ENCODE data around the gene PKIG. TPM values are rescaled to one million over a fixed set of nuclear protein-coding genes. Genes with fewer than 3 reads are reported as not detected.

The PKIG gene
- total RNA-seq, 1 experiment from 2014 or later: 76.2 TPM

DNA sequence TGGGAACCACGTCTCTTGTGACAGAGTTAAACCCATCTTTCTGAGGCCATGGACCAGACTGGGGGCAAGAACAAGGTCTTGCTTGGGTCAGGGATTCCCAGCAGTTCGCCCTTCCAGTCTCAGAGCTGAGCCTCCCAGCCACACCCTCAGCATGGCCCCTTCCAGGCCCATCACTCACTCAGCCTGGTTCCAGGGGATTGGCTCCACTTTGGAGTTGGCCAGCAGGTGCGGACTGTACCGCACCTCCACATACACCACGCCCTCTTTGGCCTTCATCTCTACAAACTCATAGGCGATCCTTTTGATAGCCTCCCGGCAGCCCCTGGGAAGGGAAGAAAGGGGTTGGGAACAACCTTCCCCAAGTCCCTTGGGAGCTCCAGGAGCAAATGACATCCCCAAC lies 43.9 kb downstream of the PKIG start:
- Histone ChIP-seq H3K4me3 (ENCODE audit: insufficient read depth, low read depth, low read length) (no peak overlapping the region), H3K27me3 (ENCODE audit: control insufficient read depth, insufficient read depth, low read length) (peaks cover 2% of the 10 kb centered on the region; the same call in 1 of the 2 replicates), H3K36me3 (replicated peaks; ENCODE audit: control insufficient read depth, insufficient read depth, low read length) (no peaks in the 10 kb centered on the region; the same call in none of the 2 replicates)
- no peak for DNase-seq

- no peaks in the 10 kb centered on the region; the same call in 1 of the 2 replicates for H3K27me3 ChIP-seq (ENCODE audit: control insufficient read depth, insufficient read depth, low read length)
- DNase-seq: no peak
- H3K4me3 ChIP-seq (ENCODE audit: insufficient read depth, low read depth, low read length): no peak overlapping the region
- no peaks in the 10 kb centered on the region; the same call in none of the 2 replicates for H3K36me3 ChIP-seq (replicated peaks; ENCODE audit: control insufficient read depth, insufficient read depth, low read length)
These were observed 45.1 kb downstream of the PKIG start for GRCh38 chr20:44627364-44628010.

DNA sequence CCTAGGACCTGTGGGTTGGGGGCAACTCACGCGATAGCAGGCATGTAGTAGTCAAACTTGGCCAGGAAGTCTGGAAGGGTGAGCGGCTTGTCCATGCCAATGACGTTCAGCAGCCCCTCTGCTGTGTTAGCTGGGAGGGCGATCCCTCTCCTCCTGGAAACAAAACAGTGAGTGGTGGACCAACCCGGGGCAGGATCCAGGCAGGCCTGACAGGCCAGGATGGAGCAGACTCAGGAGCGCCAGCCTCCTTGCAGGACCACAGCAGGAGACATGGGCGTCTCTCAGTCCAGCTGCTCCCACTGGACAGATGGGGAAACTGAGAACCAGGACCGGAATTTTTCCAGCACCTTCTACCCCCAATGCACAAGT lies 46.6 kb downstream of the PKIG start:
- Histone ChIP-seq H3K27me3 (ENCODE audit: control insufficient read depth, insufficient read depth, low read length) (no peaks in the 10 kb centered on the region; the same call in 1 of the 2 replicates), H3K4me3 (ENCODE audit: insufficient read depth, low read depth, low read length) (no peak overlapping the region), H3K36me3 (replicated peaks; ENCODE audit: control insufficient read depth, insufficient read depth, low read length) (no peaks in the 10 kb centered on the region; the same call in none of the 2 replicates)
- DNase-seq: no peak

DNA sequence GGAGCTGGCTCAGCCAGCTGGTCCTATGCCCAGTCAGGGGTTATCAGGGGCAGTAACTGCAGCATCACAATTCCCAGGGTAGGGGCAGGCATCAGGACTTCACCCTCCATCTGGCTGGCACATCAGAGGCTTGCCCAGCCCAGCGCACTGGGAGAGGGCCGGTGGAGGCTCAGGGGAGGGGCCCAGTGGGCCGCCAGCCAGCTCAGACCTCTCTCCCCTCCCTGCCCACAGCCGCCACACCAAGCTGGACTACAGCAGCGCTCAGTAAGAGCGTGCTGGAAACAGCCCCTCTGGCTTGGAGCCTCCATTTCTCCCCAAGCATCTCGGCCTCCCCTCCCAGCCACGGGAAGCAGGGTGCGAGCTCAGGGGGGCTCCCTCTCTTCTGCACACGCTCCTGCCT lies 47.2 kb downstream of the PKIG start:
- no peaks in the 10 kb centered on the region; the same call in 1 of the 2 replicates for H3K27me3 ChIP-seq (ENCODE audit: control insufficient read depth, insufficient read depth, low read length)
- DNase-seq: peak; percentile 41
- no peak overlapping the region for H3K4me3 ChIP-seq (ENCODE audit: insufficient read depth, low read depth, low read length)
- H3K36me3 ChIP-seq (replicated peaks; ENCODE audit: control insufficient read depth, insufficient read depth, low read length): no peaks in the 10 kb centered on the region; the same call in 1 of the 2 replicates

GRCh38 chr20:44630297-44630696 lies 47.9 kb downstream of the PKIG start:
- Histone ChIP-seq H3K4me3 (ENCODE audit: insufficient read depth, low read depth, low read length) (no peak overlapping the region), H3K36me3 (replicated peaks; ENCODE audit: control insufficient read depth, insufficient read depth, low read length) (no peaks in the 10 kb centered on the region), H3K27me3 (ENCODE audit: control insufficient read depth, insufficient read depth, low read length) (no peaks in the 10 kb centered on the region; the same call in 1 of the 2 replicates)
- DNase-seq: peak; percentile 47

- Histone ChIP-seq H3K27me3 (ENCODE audit: control insufficient read depth, insufficient read depth, low read length) (no peaks in the 10 kb centered on the region), H3K4me3 (ENCODE audit: insufficient read depth, low read depth, low read length) (no peak overlapping the region), H3K36me3 (replicated peaks; ENCODE audit: control insufficient read depth, insufficient read depth, low read length) (no peaks in the 10 kb centered on the region)
- no peak for DNase-seq
These were observed 49.8 kb downstream of the PKIG start for GRCh38 chr20:44632103-44632752.

DNA sequence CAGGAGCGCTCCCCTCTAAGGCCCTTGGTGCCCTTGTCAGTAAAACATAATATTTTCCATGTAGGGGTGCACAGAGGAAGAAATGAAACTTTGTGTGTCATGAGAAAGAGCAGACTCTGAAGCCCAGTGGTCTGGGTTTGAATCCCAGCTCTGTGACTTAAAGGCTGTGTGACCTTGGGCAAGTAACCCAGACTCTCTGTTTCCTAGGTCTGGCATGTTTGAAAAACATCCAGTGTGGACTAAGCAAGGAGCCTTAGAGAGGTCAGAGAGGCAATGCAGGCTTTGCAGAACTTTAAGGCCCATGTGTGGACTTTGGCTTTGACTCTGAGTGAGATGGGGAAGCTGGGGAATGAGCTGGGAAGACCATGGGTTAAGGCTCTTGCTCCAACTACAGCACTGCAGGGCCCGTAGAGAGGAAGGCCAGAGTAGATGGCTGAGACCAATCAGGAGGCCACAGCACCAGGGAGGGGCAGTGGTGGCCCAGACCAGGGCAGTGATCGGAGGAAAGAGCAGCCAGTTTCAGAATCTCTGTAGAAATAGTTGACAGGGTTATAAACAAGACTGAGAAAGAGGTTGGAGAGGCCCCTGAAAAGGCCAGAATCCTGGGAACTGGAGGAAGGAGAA lies 50.9 kb downstream of the PKIG start:
- Histone ChIP-seq H3K4me3 (ENCODE audit: insufficient read depth, low read depth, low read length) (no peak overlapping the region), H3K27me3 (ENCODE audit: control insufficient read depth, insufficient read depth, low read length) (no peaks in the 10 kb centered on the region), H3K36me3 (replicated peaks; ENCODE audit: control insufficient read depth, insufficient read depth, low read length) (no peaks in the 10 kb centered on the region; the same call in 1 of the 2 replicates)
- no peak for DNase-seq

- no peak for DNase-seq
- Histone ChIP-seq H3K36me3 (replicated peaks; ENCODE audit: control insufficient read depth, insufficient read depth, low read length) (no peaks in the 10 kb centered on the region; the same call in 1 of the 2 replicates), H3K4me3 (ENCODE audit: insufficient read depth, low read depth, low read length) (no peak overlapping the region), H3K27me3 (ENCODE audit: control insufficient read depth, insufficient read depth, low read length) (no peaks in the 10 kb centered on the region)
These were observed 51.7 kb downstream of the PKIG start for GRCh38 chr20:44633872-44634600.

- DNase-seq: no peak
- Histone ChIP-seq H3K36me3 (replicated peaks; ENCODE audit: control insufficient read depth, insufficient read depth, low read length) (no peaks in the 10 kb centered on the region; the same call in 1 of the 2 replicates), H3K27me3 (ENCODE audit: control insufficient read depth, insufficient read depth, low read length) (no peaks in the 10 kb centered on the region), H3K4me3 (ENCODE audit: insufficient read depth, low read depth, low read length) (no peak overlapping the region)
These were observed 53.5 kb downstream of the PKIG start for GRCh38 chr20:44635877-44636276.

GRCh38 chr20:44637042-44637441 lies 54.7 kb downstream of the PKIG start:
- Histone ChIP-seq H3K36me3 (replicated peaks; ENCODE audit: control insufficient read depth, insufficient read depth, low read length) (no peaks in the 10 kb centered on the region; the same call in 1 of the 2 replicates), H3K4me3 (ENCODE audit: insufficient read depth, low read depth, low read length) (no peak overlapping the region), H3K27me3 (ENCODE audit: control insufficient read depth, insufficient read depth, low read length) (no peaks in the 10 kb centered on the region)
- no peak for DNase-seq

DNA sequence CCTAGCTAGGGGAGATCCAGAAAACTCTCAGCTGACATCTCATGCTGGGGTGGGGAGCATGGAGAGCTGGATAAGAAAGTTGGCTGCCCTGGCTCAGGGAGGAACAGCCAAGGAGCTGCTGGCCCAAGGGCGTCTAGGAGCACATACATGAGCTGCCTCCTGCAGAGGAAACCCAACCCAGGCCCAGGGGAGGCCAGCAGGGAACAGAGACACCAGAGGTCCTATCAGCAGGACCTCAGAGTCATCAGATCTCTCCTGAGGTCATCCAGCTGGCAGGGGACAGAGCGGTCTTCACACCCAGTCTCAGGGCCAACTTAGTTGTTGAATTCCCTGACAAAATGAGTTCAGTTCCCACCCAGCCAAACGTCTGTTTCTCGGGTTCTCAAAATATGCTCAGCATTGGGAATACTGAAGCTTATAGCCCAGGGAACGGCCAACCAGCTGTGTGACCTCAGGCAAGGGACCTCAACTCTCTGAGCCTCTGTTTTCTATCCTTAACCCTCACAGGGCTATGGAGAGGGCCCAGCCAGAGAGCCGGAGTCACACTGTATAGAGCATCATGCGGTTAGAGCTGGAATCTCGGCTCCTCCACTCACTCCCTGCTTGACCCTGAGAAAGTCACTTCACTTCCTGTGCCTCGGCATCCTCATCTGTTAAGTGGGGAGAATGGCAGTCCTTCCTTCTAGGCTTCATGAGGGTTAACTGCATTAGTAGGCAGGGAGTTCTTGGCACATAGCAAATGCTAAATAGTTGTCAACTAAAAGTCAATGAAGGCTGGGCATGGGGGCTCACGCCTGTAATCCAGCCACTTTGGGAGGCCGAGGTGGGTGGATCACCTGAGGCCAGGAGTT lies 55.4 kb downstream of the PKIG start:
- Histone ChIP-seq H3K4me3 (ENCODE audit: insufficient read depth, low read depth, low read length) (no peak overlapping the region), H3K27me3 (ENCODE audit: control insufficient read depth, insufficient read depth, low read length) (no peaks in the 10 kb centered on the region), H3K36me3 (replicated peaks; ENCODE audit: control insufficient read depth, insufficient read depth, low read length) (no peaks in the 10 kb centered on the region; the same call in 1 of the 2 replicates)
- no peak for DNase-seq

DNA sequence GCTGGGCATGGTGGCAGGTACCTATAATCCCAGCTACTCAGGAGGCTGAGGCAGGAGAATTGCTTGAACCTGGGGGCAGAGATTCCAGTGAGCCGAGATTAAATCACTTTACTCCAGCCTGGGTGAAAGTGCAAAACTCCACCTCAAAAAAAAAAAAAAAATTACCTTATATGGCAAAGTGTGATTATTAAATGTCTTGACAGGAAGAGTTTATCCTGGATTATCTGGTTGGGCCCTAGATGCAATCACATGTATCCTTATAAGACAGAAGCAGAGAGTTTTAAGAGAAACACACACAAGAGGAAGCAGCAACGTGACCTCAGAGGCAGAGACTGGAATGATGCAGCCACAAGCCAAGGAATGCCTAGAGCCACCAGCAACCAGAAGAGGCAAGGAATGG lies 58.1 kb downstream of the PKIG start:
- Histone ChIP-seq H3K36me3 (replicated peaks; ENCODE audit: control insufficient read depth, insufficient read depth, low read length) (no peaks in the 10 kb centered on the region; the same call in 1 of the 2 replicates), H3K27me3 (ENCODE audit: control insufficient read depth, insufficient read depth, low read length) (no peaks in the 10 kb centered on the region), H3K4me3 (ENCODE audit: insufficient read depth, low read depth, low read length) (no peak overlapping the region)
- no peak for DNase-seq

DNA sequence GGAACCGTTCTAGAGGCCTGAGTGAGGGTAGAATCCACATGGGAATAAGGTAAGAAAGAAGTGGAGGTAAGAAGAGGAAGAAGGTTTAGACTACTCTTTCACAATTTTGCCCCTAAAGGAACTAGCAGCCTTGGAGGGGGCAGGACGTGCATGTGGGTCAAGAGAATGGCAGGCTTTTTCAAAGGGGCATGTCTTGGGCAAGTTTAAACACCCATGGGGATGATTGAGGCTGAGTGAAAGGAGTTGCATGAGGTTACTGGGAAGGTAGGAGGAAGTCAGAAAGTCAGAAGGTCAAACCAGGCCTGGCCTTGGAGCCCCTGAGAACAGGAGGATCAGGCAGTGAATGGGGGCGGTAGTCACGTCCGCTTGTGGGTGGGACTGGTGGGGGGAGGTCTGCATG lies 58.9 kb downstream of the PKIG start:
- no peaks in the 10 kb centered on the region; the same call in 1 of the 2 replicates for H3K36me3 ChIP-seq (replicated peaks; ENCODE audit: control insufficient read depth, insufficient read depth, low read length)
- no peak for DNase-seq
- H3K27me3 ChIP-seq (ENCODE audit: control insufficient read depth, insufficient read depth, low read length): no peaks in the 10 kb centered on the region
- no peak overlapping the region for H3K4me3 ChIP-seq (ENCODE audit: insufficient read depth, low read depth, low read length)
